HCT116 (cell line): ENCODE data around the gene CYBA. TPM values are rescaled to one million over a fixed set of nuclear protein-coding genes. Genes with fewer than 3 reads are reported as not detected.

ENCODE experiments used
- ATAC-seq: fragments of 200-7000 bp; cut with Tn5 transposase; 2 replicates; pipeline ENCODE4 v1.9.1; 2020; ENCODE audit warnings: mild to moderate bottlenecking, moderate library complexity
- BruUV-seq: library from RNA; stranded (reverse); fragments of 400-500 nt; replicated peaks from 2 replicates; lab custom pipeline; 2021; lab: Mats Ljungman, UMichigan
- CTCF ChIA-PET: fragments of 300-600 bp; sonication (Branson Sonifier 250); formaldehyde crosslinking; loops from one replicate; lab custom pipeline; 2021; ENCODE audit warnings: antibody characterized with exemption; lab: Charles Lee
- POLR2A ChIA-PET: fragments of 300-600, 350-600 bp; sonication (Branson Sonifier 250); formaldehyde crosslinking; loops from one replicate; lab custom pipeline; 2021; ENCODE audit warnings: antibody characterized with exemption; lab: Charles Lee
- RAD21 ChIA-PET, 2 experiments: fragments of 300-600 bp; sonication (Branson Sonifier 250); formaldehyde crosslinking; loops; one replicate each; lab custom pipeline; 2023; ENCODE audit warnings: low total read pairs in 2 of 2; ENCODE audit not compliant: uncharacterized antibody in 2 of 2, unreplicated experiment in 2 of 2, low non-redundant PET in 1 of 2; lab: Charles Lee
- DNase-seq: peaks from one replicate; pipeline ENCODE4 v3.0.0-alpha.2; 2010; ENCODE audit warnings: low read depth, low spot score
- H2AFZ ChIP-seq: fragments of 200-600 bp; shearing (Covaris generic), sonication (generic); 2 replicates; pipeline ENCODE4 v1.6.1; 2017; ENCODE audit warnings: low read depth, mixed run types, mixed read lengths, antibody characterized with exemption, low read length; ENCODE audit not compliant: poor library complexity, severe bottlenecking
- H3K27ac ChIP-seq: 2 replicates; pipeline ENCODE4 v1.5.1; 2012; ENCODE audit warnings: low read depth, low read length
- H3K27me3 ChIP-seq: fragments of 200-600 bp; sonication (generic); 2 replicates; pipeline ENCODE4 v1.6.1; 2016; ENCODE audit warnings: mixed run types, low read length, mixed read lengths; ENCODE audit not compliant: insufficient read depth
- H3K36me3 ChIP-seq, 2 experiments: fragments of 200-500 bp in 1 of 2; fragments of 200-600 bp in 1 of 2; sonication (Bioruptor generic) in 1 of 2; sonication (generic) in 1 of 2; 2 replicates each; pipeline versions ENCODE4 v1.5.1 to v1.6.1; 2014 to 2016; ENCODE audit warnings: low read length in 2 of 2, inconsistent platforms in 1 of 2, mixed read lengths in 1 of 2, mixed run types in 1 of 2; ENCODE audit not compliant: insufficient read depth in 2 of 2, control insufficient read depth in 1 of 2
- H3K4me1 ChIP-seq, 2 experiments: fragments of 200-600 bp in 1 of 2; sonication (generic) in 1 of 2; 2 replicates each; pipeline versions ENCODE4 v1.5.1 to v1.6.1; 2012 to 2017; ENCODE audit warnings: low read length in 2 of 2, inconsistent platforms in 1 of 2, mild to moderate bottlenecking in 1 of 2, mixed read lengths in 1 of 2, mixed run types in 1 of 2, moderate library complexity in 1 of 2; ENCODE audit not compliant: insufficient read depth in 2 of 2, control insufficient read depth in 1 of 2
- H3K4me2 ChIP-seq: fragments of 200-600 bp; sonication (generic); 2 replicates; pipeline ENCODE4 v1.6.1; 2017; ENCODE audit warnings: mixed run types, low read length, mixed read lengths
- H3K4me3 ChIP-seq, 2 experiments: fragments of 200-600 bp in 1 of 2; sonication (generic) in 1 of 2; replicated peaks in 1 of 2; 2 replicates each; pipeline ENCODE4 v1.5.1; 2011 to 2016; ENCODE audit warnings: low read length in 2 of 2, control low read depth in 1 of 2, low read depth in 1 of 2, mild to moderate bottlenecking in 1 of 2, mixed read lengths in 1 of 2, mixed run types in 1 of 2
- H3K79me2 ChIP-seq: fragments of 200-600 bp; sonication (generic); 2 replicates; pipeline ENCODE4 v1.6.1; 2017; ENCODE audit warnings: mild to moderate bottlenecking, mixed run types, low read length, moderate library complexity, mixed read lengths; ENCODE audit not compliant: insufficient read depth
- H3K9ac ChIP-seq: fragments of 200-600 bp; sonication (generic); 2 replicates; pipeline ENCODE4 v1.6.1; 2016; ENCODE audit warnings: low read length, mixed read lengths
- H3K9me2 ChIP-seq: fragments of 200-600 bp; sonication (generic), shearing (Covaris generic); 2 replicates; pipeline ENCODE4 v1.6.1; 2017; ENCODE audit warnings: mixed run types, mild to moderate bottlenecking, moderate library complexity; ENCODE audit not compliant: insufficient read depth
- H3K9me3 ChIP-seq, 2 experiments: fragments of 200-500 bp in 1 of 2; fragments of 200-600 bp in 1 of 2; sonication (Bioruptor generic) in 1 of 2; sonication (generic) in 1 of 2; 2 replicates each; pipeline ENCODE4 v1.6.1; 2014 to 2017; ENCODE audit warnings: low read length in 2 of 2, mixed read lengths in 2 of 2, inconsistent platforms in 1 of 2, low read depth in 1 of 2, mild to moderate bottlenecking in 1 of 2, mixed run types in 1 of 2, moderate library complexity in 1 of 2; ENCODE audit not compliant: control insufficient read depth in 1 of 2, insufficient read depth in 1 of 2
- H4K20me1 ChIP-seq: fragments of 200-600 bp; sonication (generic), shearing (Covaris generic); 2 replicates; pipeline ENCODE4 v1.6.1; 2017; ENCODE audit warnings: mixed run types, mild to moderate bottlenecking, moderate library complexity; ENCODE audit not compliant: insufficient read depth
- EGR1 ChIP-seq: IDR thresholded peaks from 2 replicates; pipeline ENCODE4 v1.6.1; 2012; ENCODE audit warnings: low read depth
- ELF1 ChIP-seq: IDR thresholded peaks from 2 replicates; pipeline ENCODE4 v1.6.1; 2012; ENCODE audit warnings: low read depth, borderline replicate concordance
- EZH2 ChIP-seq: fragments of 200-600 bp; sonication (generic); IDR thresholded peaks from 2 replicates; pipeline ENCODE4 v1.6.1; 2017; ENCODE audit warnings: antibody characterized with exemption, mixed run types
- EZH2phosphoT487 ChIP-seq: fragments of 200-600 bp; IDR thresholded peaks from 2 replicates; pipeline ENCODE4 v1.6.1; 2018; ENCODE audit warnings: antibody characterized with exemption, borderline replicate concordance
- FOSL1 ChIP-seq: IDR thresholded peaks from 2 replicates; pipeline ENCODE4 v1.6.1; 2012; ENCODE audit warnings: low read depth
- POLR2AphosphoS5 ChIP-seq: IDR thresholded peaks from 2 replicates; pipeline ENCODE4 v1.6.1; 2011; ENCODE audit warnings: mild to moderate bottlenecking, low read depth, low read length, moderate library complexity
- TCF7L2 ChIP-seq: IDR thresholded peaks from 2 replicates; pipeline ENCODE4 v1.7.0; 2011; ENCODE audit warnings: borderline replicate concordance, inconsistent platforms; ENCODE audit not compliant: insufficient read depth, insufficient read length; ENCODE audit errors: extremely low read depth
- ZNF274 ChIP-seq: fragments of 200-500 bp; sonication (Bioruptor generic); IDR thresholded peaks from 2 replicates; pipeline ENCODE4 v1.6.1; 2014; ENCODE audit warnings: mild to moderate bottlenecking, low read depth, low read length, inconsistent platforms
- intact Hi-C: fragments of 100-400 bp; cut with micrococcal nuclease; formaldehyde crosslinking; loops from 2 replicates; pipeline ENCODE4 v1.10.0; 2022
- total RNA-seq: library from RNA; stranded (reverse); gene quantifications from one replicate; pipeline ENCODE4 v1.2.1, GENCODE V29; 2021; ENCODE audit not compliant: unreplicated experiment
- TF ChIP-seq, protein P1 (sequence below): IDR thresholded peaks from 2 replicates; pipeline ENCODE4 v1.6.1; 2011; ENCODE audit warnings: mild to moderate bottlenecking, low read length, moderate library complexity; ENCODE audit not compliant: insufficient replicate concordance; ENCODE audit errors: extremely low read depth
- TF ChIP-seq, protein P2 (sequence below): IDR thresholded peaks from 2 replicates; pipeline ENCODE4 v1.6.1; 2012
- TF ChIP-seq, protein P3 (sequence below): IDR thresholded peaks from 2 replicates; pipeline ENCODE4 v1.6.1; 2012

The CYBA gene
- total RNA-seq, 1 experiment from 2014 or later = 321 TPM

DNA sequence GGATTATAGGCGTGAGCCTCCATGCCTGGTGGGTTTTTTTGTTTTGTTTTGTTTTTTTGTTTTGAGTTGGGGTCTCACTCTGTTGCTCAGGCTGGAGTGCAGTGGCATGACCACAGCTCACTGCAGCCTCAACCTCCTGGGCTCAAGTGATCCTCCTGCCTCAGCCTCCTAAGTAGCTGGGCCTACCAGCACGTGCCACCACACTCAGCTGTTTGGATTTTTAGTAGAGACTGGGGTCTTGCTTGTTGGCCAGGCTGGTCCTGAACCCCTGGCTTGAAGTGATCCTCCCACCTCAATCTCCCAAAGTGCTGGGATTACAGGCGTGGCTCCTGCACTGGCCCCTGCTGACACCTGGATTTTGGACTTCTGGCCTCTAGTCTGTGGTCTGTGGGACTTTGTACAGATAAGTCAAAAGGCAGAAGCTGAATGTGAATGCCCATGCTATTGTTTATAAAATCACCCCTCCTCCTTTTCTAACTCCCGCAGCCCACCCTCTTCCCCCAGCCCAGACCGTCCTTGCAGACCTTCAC lies 29.8 kb upstream of the CYBA start:
- Histone ChIP-seq H3K9me2 (no peaks in the 10 kb centered on the region), H4K20me1 (no peaks in the 10 kb centered on the region), H3K9me3 (no peaks in the 10 kb centered on the region), H2AFZ (no peak overlapping the region), H3K4me3 (no peak overlapping the region)
- CTCF ChIA-PET = interaction anchor here (0.8 to 1.6 kb wide), 3 partner anchors 8 to 24 kb away, joined by 3 to 6 read pairs (median 3); no protein-coding TSS in a partner anchor
- POLR2A ChIA-PET = no interaction called here
- RAD21 ChIA-PET = no interaction called here
- ATAC-seq = no peak
- TF ChIP-seq TCF7L2 (no peak), ELF1 (no peak), EZH2phosphoT487 (no peak), ZNF274 (no peak), FOSL1 (no peak), EGR1 (no peak), POLR2AphosphoS5 (no peak), EZH2 (no peak)
- TF ChIP-seq, protein P1, sequence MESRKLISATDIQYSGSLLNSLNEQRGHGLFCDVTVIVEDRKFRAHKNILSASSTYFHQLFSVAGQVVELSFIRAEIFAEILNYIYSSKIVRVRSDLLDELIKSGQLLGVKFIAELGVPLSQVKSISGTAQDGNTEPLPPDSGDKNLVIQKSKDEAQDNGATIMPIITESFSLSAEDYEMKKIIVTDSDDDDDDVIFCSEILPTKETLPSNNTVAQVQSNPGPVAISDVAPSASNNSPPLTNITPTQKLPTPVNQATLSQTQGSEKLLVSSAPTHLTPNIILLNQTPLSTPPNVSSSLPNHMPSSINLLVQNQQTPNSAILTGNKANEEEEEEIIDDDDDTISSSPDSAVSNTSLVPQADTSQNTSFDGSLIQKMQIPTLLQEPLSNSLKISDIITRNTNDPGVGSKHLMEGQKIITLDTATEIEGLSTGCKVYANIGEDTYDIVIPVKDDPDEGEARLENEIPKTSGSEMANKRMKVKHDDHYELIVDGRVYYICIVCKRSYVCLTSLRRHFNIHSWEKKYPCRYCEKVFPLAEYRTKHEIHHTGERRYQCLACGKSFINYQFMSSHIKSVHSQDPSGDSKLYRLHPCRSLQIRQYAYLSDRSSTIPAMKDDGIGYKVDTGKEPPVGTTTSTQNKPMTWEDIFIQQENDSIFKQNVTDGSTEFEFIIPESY = no peak
- TF ChIP-seq, protein P2, sequence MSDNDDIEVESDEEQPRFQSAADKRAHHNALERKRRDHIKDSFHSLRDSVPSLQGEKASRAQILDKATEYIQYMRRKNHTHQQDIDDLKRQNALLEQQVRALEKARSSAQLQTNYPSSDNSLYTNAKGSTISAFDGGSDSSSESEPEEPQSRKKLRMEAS = no peak
- TF ChIP-seq, protein P3, sequence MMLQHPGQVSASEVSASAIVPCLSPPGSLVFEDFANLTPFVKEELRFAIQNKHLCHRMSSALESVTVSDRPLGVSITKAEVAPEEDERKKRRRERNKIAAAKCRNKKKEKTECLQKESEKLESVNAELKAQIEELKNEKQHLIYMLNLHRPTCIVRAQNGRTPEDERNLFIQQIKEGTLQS = no peak
- TF ChIP-seq, all 23 proteins: peak for 0
- Histone ChIP-seq H3K4me2 (no peak overlapping the region), H3K9ac (no peak overlapping the region), H3K79me2 (no peaks in the 10 kb centered on the region), H3K4me1 (peaks cover 8 to 20% of the 10 kb centered on the region in 2 experiments), H3K27me3 (no peaks in the 10 kb centered on the region), H3K27ac (no peak overlapping the region), H3K36me3 (no peaks in the 10 kb centered on the region)
- no TSS peak for BruUV-seq
- intact Hi-C loops = no loop called here
- DNase-seq = no peak
